H9 (cell line): ENCODE results near the gene DMAP1. TPM values are rescaled to one million over a fixed set of nuclear protein-coding genes. Genes with fewer than 3 reads are reported as not detected.

ENCODE experiments used
- DNase-seq: peaks from one replicate; pipeline ENCODE4 v3.0.0-alpha.2; 2017
- H2AFZ ChIP-seq: one replicate; pipeline ENCODE4 v1.6.1; 2013; ENCODE audit warnings: mild to moderate bottlenecking, low read length, control low read depth, moderate library complexity
- H2AK5ac ChIP-seq: 2 replicates; pipeline ENCODE4 v1.6.1; 2013; ENCODE audit warnings: low read length, control low read depth, mixed read lengths; ENCODE audit not compliant: insufficient read length
- H2BK120ac ChIP-seq: one replicate; pipeline ENCODE4 v1.6.1; 2013; ENCODE audit warnings: low read depth, mild to moderate bottlenecking, low read length, control low read depth, inconsistent platforms; ENCODE audit not compliant: poor library complexity, severe bottlenecking
- H2BK12ac ChIP-seq: 2 replicates; pipeline ENCODE4 v1.6.1; 2013; ENCODE audit warnings: low read length, control low read depth, mixed read lengths, low read depth; ENCODE audit not compliant: insufficient read length
- H2BK15ac ChIP-seq: 2 replicates; pipeline ENCODE4 v1.6.1; 2013; ENCODE audit warnings: low read depth, low read length, control low read depth
- H2BK20ac ChIP-seq: one replicate; pipeline ENCODE4 v1.6.1; 2013; ENCODE audit warnings: low read depth, mild to moderate bottlenecking, low read length, control low read depth, inconsistent platforms; ENCODE audit not compliant: poor library complexity, severe bottlenecking
- H2BK5ac ChIP-seq: 2 replicates; pipeline ENCODE4 v1.6.1; 2013; ENCODE audit warnings: low read length, control low read depth, mixed read lengths; ENCODE audit not compliant: insufficient read length
- H3K14ac ChIP-seq: 2 replicates; pipeline ENCODE4 v1.6.1; 2013; ENCODE audit warnings: low read length, control low read depth; ENCODE audit not compliant: insufficient read depth
- H3K18ac ChIP-seq: 2 replicates; pipeline ENCODE4 v1.6.1; 2013; ENCODE audit warnings: low read depth, mild to moderate bottlenecking, mixed read lengths, low read length, control low read depth; ENCODE audit not compliant: insufficient read length
- H3K23ac ChIP-seq: 2 replicates; pipeline ENCODE4 v1.6.1; 2013; ENCODE audit warnings: low read length, control low read depth, mixed read lengths, low read depth; ENCODE audit not compliant: insufficient read length
- H3K23me2 ChIP-seq: 2 replicates; pipeline ENCODE4 v1.6.1; 2013; ENCODE audit warnings: low read depth, mild to moderate bottlenecking, mixed read lengths, low read length, control low read depth; ENCODE audit not compliant: insufficient read length, poor library complexity, severe bottlenecking
- H3K27ac ChIP-seq: 2 replicates; pipeline ENCODE4 v1.5.1; 2013; ENCODE audit warnings: low read length, control low read depth, mixed read lengths, low read depth; ENCODE audit not compliant: insufficient read length
- H3K27me3 ChIP-seq: 2 replicates; pipeline ENCODE4 v1.6.1; 2013; ENCODE audit warnings: low read length, control low read depth, inconsistent platforms; ENCODE audit not compliant: insufficient read depth
- H3K4ac ChIP-seq: 2 replicates; pipeline ENCODE4 v1.6.1; 2013; ENCODE audit warnings: low read depth, mild to moderate bottlenecking, control low read depth, inconsistent platforms, low read length, moderate library complexity
- H3K4me1 ChIP-seq: 2 replicates; pipeline ENCODE4 v1.6.1; 2013; ENCODE audit warnings: low read length, control low read depth, inconsistent platforms; ENCODE audit not compliant: insufficient read depth
- H3K4me2 ChIP-seq: 2 replicates; pipeline ENCODE4 v1.6.1; 2013; ENCODE audit warnings: low read length, control low read depth, mixed read lengths; ENCODE audit not compliant: insufficient read length, insufficient read depth
- H3K56ac ChIP-seq: 2 replicates; pipeline ENCODE4 v1.6.1; 2013; ENCODE audit warnings: low read depth, mild to moderate bottlenecking, mixed read lengths, low read length, control low read depth; ENCODE audit not compliant: insufficient read length
- H3K79me1 ChIP-seq: 2 replicates; pipeline ENCODE4 v1.6.1; 2013; ENCODE audit warnings: low read depth, mild to moderate bottlenecking, moderate library complexity, low read length, control low read depth, inconsistent platforms; ENCODE audit not compliant: insufficient read depth, poor library complexity, severe bottlenecking
- H3K79me2 ChIP-seq: 2 replicates; pipeline ENCODE4 v1.6.1; 2013; ENCODE audit warnings: low read length, control low read depth, inconsistent platforms; ENCODE audit not compliant: insufficient read depth
- H3K9ac ChIP-seq: 2 replicates; pipeline ENCODE4 v1.6.1; 2013; ENCODE audit warnings: low read length, control low read depth, mixed read lengths; ENCODE audit not compliant: insufficient read length; ENCODE audit errors: extremely low read depth
- H3K9me3 ChIP-seq: one replicate; pipeline ENCODE4 v1.6.1; 2013; ENCODE audit warnings: low read depth, low read length, inconsistent platforms; ENCODE audit not compliant: control insufficient read depth
- H3T11ph ChIP-seq: one replicate; pipeline ENCODE4 v1.6.1; 2013; ENCODE audit warnings: mild to moderate bottlenecking, low read length, control low read depth, inconsistent platforms
- H4K20me1 ChIP-seq: one replicate; pipeline ENCODE4 v1.6.1; 2013; ENCODE audit not compliant: control insufficient read depth, insufficient read length, insufficient read depth
- H4K5ac ChIP-seq: 2 replicates; pipeline ENCODE4 v1.6.1; 2013; ENCODE audit warnings: low read depth, mild to moderate bottlenecking, mixed read lengths, low read length, control low read depth; ENCODE audit not compliant: insufficient read length
- H4K8ac ChIP-seq: replicated peaks from 2 replicates; pipeline ENCODE4 v1.6.1; 2013; ENCODE audit warnings: low read length, control low read depth, mixed read lengths, low read depth; ENCODE audit not compliant: insufficient read length
- H4K91ac ChIP-seq: 2 replicates; pipeline ENCODE4 v1.6.1; 2013; ENCODE audit warnings: low read depth, mild to moderate bottlenecking, moderate library complexity, mixed read lengths, low read length, control low read depth; ENCODE audit not compliant: insufficient read length
- H3K27ac Mint-ChIP-seq, 3 experiments: 2 replicates in 2 of 3; 3 replicates in 1 of 3; pipeline ENCODE4 v1.8.0; 2020 to 2021; ENCODE audit warnings: mixed read lengths in 3 of 3, mild to moderate bottlenecking in 1 of 3, moderate library complexity in 1 of 3
- H3K27me3 Mint-ChIP-seq: 2 replicates; pipeline ENCODE4 v1.8.0; 2021; ENCODE audit warnings: low read depth, mild to moderate bottlenecking, moderate library complexity, mixed read lengths
- H3K36me3 Mint-ChIP-seq, 3 experiments: 2 replicates in 2 of 3; 3 replicates in 1 of 3; pipeline ENCODE4 v1.8.0; 2020 to 2021; ENCODE audit warnings: low read depth in 3 of 3, mixed read lengths in 3 of 3; ENCODE audit not compliant: insufficient read depth in 1 of 3
- H3K4me1 Mint-ChIP-seq, 2 experiments: 2 replicates each; pipeline ENCODE4 v1.8.0; 2020; ENCODE audit warnings: mixed read lengths in 2 of 2
- H3K4me3 Mint-ChIP-seq, 2 experiments: 2 replicates in 1 of 2; 3 replicates in 1 of 2; pipeline ENCODE4 v1.8.0; 2020 to 2021; ENCODE audit warnings: mild to moderate bottlenecking in 2 of 2, mixed read lengths in 2 of 2, moderate library complexity in 1 of 2
- H3K9me3 Mint-ChIP-seq, 2 experiments: 2 replicates in 1 of 2; 3 replicates in 1 of 2; pipeline ENCODE4 v1.8.0; 2020; ENCODE audit warnings: mild to moderate bottlenecking in 2 of 2, mixed read lengths in 2 of 2, moderate library complexity in 1 of 2
- WGBS: extraction: QIAGEN DNeasy Blood & Tissue Kit; methylation state at CpG from one replicate; pipeline ENCODE4 v1.1.7; 2013; ENCODE audit warnings: missing lambda C conversion rate, low lambda C conversion rate, mixed read lengths; ENCODE audit not compliant: insufficient read length; ENCODE audit errors: extremely low coverage; 5-methylcytosine and 5-hydroxymethylcytosine counted together
- total RNA-seq: library from RNA; stranded (reverse); gene quantifications from 2 replicates; pipeline ENCODE4 v1.2.1, GENCODE V29; 2021
- TF ChIP-seq, protein P1 (sequence below): fragments of 200-600 bp; sonication (generic); conservative IDR thresholded peaks from 3 replicates; pipeline ENCODE4 v1.8.0; 2021; ENCODE audit warnings: antibody characterized with exemption, mild to moderate bottlenecking

The DMAP1 gene
- total RNA-seq, 1 experiment from 2014 or later, result 55.3 TPM

DNA sequence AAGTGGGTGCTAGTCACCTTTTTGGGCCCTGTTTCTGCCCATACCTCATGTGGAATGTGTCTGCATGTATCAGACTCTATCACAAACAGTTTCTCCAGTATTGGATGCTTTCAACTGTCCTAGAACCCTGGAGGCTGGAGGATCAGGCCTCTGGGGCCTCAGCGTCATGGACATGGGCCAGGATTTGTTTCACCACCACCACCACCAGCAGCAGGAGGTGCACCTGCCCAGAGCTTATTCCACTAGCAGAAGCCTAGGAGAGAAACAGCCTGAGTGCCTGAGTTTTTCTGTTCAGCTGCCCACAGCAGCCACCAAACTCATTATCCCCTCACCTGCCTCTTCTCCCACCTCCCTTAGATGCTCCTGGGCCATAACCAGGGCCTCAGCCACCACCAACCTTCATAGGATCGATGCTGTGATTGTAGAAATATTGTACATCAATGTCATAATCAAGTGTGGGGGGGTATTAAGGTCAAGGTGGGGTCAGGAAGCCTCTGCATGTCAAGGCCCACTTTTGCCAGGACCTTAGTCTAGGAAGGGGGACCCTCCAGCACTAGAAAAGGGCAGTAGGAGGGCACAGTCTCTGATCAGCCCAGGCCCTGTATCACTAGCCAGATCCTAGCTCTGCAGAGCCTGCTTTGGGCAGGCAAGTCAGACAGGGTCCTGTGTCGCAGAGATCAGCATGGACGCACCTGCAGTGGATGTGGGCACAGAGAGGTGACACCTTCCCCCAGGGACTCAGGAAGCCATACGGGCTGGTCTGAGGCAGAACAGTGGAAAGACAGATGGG is 9.3 kb downstream of the DMAP1 start:
- Histone ChIP-seq H3K79me2 (no peaks in the 10 kb centered on the region), H3K56ac (no peak overlapping the region), H4K20me1 (no peaks in the 10 kb centered on the region), H2BK5ac (no peak overlapping the region), H3T11ph (no peak overlapping the region), H4K5ac (no peak overlapping the region), H4K8ac (no peak overlapping the region), H3K18ac (no peak overlapping the region), H2BK12ac (no peak overlapping the region), H2BK20ac (no peak overlapping the region), H3K4me2 (no peak overlapping the region), H3K4me1 (no peaks in the 10 kb centered on the region), H2AFZ (no peak overlapping the region), H2BK120ac (no peak overlapping the region), H3K23ac (no peak overlapping the region), H3K4ac (no peak overlapping the region), H2BK15ac (no peak overlapping the region), H3K23me2 (no peaks in the 10 kb centered on the region), H3K27ac (no peak overlapping the region), H4K91ac (no peak overlapping the region), H3K9ac (no peak overlapping the region), H3K9me3 (peaks cover 19% of the 10 kb centered on the region), H2AK5ac (no peak overlapping the region), H3K27me3 (no peaks in the 10 kb centered on the region), H3K79me1 (no peaks in the 10 kb centered on the region), H3K14ac (no peak overlapping the region; the same call in 1 of the 2 replicates)
- Mint-ChIP-seq H3K4me1 (no peaks in the 10 kb centered on the region), H3K27ac (no peak overlapping the region), H3K9me3 (peaks cover 21 to 24% of the 10 kb centered on the region in 2 experiments), H3K27me3 (peaks cover 7% of the 10 kb centered on the region), H3K36me3 (peaks cover 37 to 65% (median 61%) of the 10 kb centered on the region in 3 experiments), H3K4me3 (no peak overlapping the region)
- DNase-seq, result no peak
- no CpG with 5 or more reads among the region's 5 CpGs for WGBS
- TF ChIP-seq, protein P1, sequence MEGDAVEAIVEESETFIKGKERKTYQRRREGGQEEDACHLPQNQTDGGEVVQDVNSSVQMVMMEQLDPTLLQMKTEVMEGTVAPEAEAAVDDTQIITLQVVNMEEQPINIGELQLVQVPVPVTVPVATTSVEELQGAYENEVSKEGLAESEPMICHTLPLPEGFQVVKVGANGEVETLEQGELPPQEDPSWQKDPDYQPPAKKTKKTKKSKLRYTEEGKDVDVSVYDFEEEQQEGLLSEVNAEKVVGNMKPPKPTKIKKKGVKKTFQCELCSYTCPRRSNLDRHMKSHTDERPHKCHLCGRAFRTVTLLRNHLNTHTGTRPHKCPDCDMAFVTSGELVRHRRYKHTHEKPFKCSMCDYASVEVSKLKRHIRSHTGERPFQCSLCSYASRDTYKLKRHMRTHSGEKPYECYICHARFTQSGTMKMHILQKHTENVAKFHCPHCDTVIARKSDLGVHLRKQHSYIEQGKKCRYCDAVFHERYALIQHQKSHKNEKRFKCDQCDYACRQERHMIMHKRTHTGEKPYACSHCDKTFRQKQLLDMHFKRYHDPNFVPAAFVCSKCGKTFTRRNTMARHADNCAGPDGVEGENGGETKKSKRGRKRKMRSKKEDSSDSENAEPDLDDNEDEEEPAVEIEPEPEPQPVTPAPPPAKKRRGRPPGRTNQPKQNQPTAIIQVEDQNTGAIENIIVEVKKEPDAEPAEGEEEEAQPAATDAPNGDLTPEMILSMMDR, result no peak
